ENCODE results near the gene WDR86. TPM values are rescaled to one million over a fixed set of nuclear protein-coding genes. Genes with fewer than 3 reads are reported as not detected.

Gene WDR86
- total RNA-seq, 1 experiment from 2014 or later, result not detected

- H3K36me3 Mint-ChIP-seq (ENCODE audit: insufficient read depth, unreplicated experiment), result peaks cover 7% of the 10 kb centered on the region
- H3K4me1 Mint-ChIP-seq (ENCODE audit: low read depth, unreplicated experiment), result peaks cover 17% of the 10 kb centered on the region
- no TSS peak for BruUV-seq (replicated peaks)
- no peak for TF ChIP-seq CTCF (IDR thresholded peaks at IDR 0.05; ENCODE audit: unreplicated experiment)
- H3K4me3 Mint-ChIP-seq (ENCODE audit: low read depth, unreplicated experiment), result no peak overlapping the region
- H3K9me3 Mint-ChIP-seq (ENCODE audit: low read depth, unreplicated experiment), result peaks cover 9% of the 10 kb centered on the region
- intact Hi-C loops (cut with micrococcal nuclease; ENCODE audit: unreplicated experiment), result no loop called here
- H3K27ac Mint-ChIP-seq (ENCODE audit: unreplicated experiment), result no peak overlapping the region
- CTCF ChIA-PET, result no interaction called here
- no peak for DNase-seq
- peaks cover 26% of the 10 kb centered on the region for H3K27me3 Mint-ChIP-seq (ENCODE audit: unreplicated experiment)
Observed at GRCh38 chr7:151423936-151424335, 14.1 kb upstream of the WDR86 start.

- intact Hi-C loops (cut with micrococcal nuclease; ENCODE audit: unreplicated experiment), result no loop called here
- H3K27ac Mint-ChIP-seq (ENCODE audit: unreplicated experiment), result no peak overlapping the region
- H3K4me1 Mint-ChIP-seq (ENCODE audit: low read depth, unreplicated experiment), result peaks cover 13% of the 10 kb centered on the region
- CTCF ChIA-PET, result no interaction called here
- no TSS peak for BruUV-seq (replicated peaks)
- peaks cover 7% of the 10 kb centered on the region for H3K36me3 Mint-ChIP-seq (ENCODE audit: insufficient read depth, unreplicated experiment)
- no peak for TF ChIP-seq CTCF (IDR thresholded peaks at IDR 0.05; ENCODE audit: unreplicated experiment)
- H3K4me3 Mint-ChIP-seq (ENCODE audit: low read depth, unreplicated experiment), result no peak overlapping the region
- no peak for DNase-seq
- peaks cover 26% of the 10 kb centered on the region for H3K27me3 Mint-ChIP-seq (ENCODE audit: unreplicated experiment)
- H3K9me3 Mint-ChIP-seq (ENCODE audit: low read depth, unreplicated experiment), result peaks cover 9% of the 10 kb centered on the region
Observed at GRCh38 chr7:151423226-151423625, 13.4 kb upstream of the WDR86 start.

- Mint-ChIP-seq H3K4me3 (ENCODE audit: low read depth, unreplicated experiment) (no peak overlapping the region), H3K4me1 (ENCODE audit: low read depth, unreplicated experiment) (peaks cover 9% of the 10 kb centered on the region), H3K27me3 (ENCODE audit: unreplicated experiment) (peaks cover 26% of the 10 kb centered on the region), H3K9me3 (ENCODE audit: low read depth, unreplicated experiment) (peaks cover 9% of the 10 kb centered on the region), H3K36me3 (ENCODE audit: insufficient read depth, unreplicated experiment) (no peaks in the 10 kb centered on the region), H3K27ac (ENCODE audit: unreplicated experiment) (no peak overlapping the region)
- intact Hi-C loops (cut with micrococcal nuclease; ENCODE audit: unreplicated experiment), result no loop called here
- no TSS peak for BruUV-seq (replicated peaks)
- no peak for DNase-seq
- no peak for TF ChIP-seq CTCF (IDR thresholded peaks at IDR 0.05; ENCODE audit: unreplicated experiment)
- CTCF ChIA-PET, result no interaction called here
Observed at GRCh38 chr7:151422212-151422611, 12.4 kb upstream of the WDR86 start.

- DNase-seq, result no peak
- no TSS peak for BruUV-seq (replicated peaks)
- peaks cover 46% of the 10 kb centered on the region for H3K27me3 Mint-ChIP-seq (ENCODE audit: unreplicated experiment)
- TF ChIP-seq CTCF (IDR thresholded peaks at IDR 0.05; ENCODE audit: unreplicated experiment), result no peak
- no peaks in the 10 kb centered on the region for H3K4me1 Mint-ChIP-seq (ENCODE audit: low read depth, unreplicated experiment)
- H3K27ac Mint-ChIP-seq (ENCODE audit: unreplicated experiment), result no peak overlapping the region
- no peak overlapping the region for H3K4me3 Mint-ChIP-seq (ENCODE audit: low read depth, unreplicated experiment)
- no peaks in the 10 kb centered on the region for H3K36me3 Mint-ChIP-seq (ENCODE audit: insufficient read depth, unreplicated experiment)
- CTCF ChIA-PET, result no interaction called here
- intact Hi-C loops (cut with micrococcal nuclease; ENCODE audit: unreplicated experiment), result no loop called here
- peaks cover 9% of the 10 kb centered on the region for H3K9me3 Mint-ChIP-seq (ENCODE audit: low read depth, unreplicated experiment)
Observed at GRCh38 chr7:151420144-151420543, 10.3 kb upstream of the WDR86 start.

GRCh38 chr7:151416941-151417315 is 7.1 kb upstream of the WDR86 start:
- no peak overlapping the region for H3K4me3 Mint-ChIP-seq (ENCODE audit: low read depth, unreplicated experiment)
- TF ChIP-seq CTCF (IDR thresholded peaks at IDR 0.05; ENCODE audit: unreplicated experiment), result no peak
- H3K4me1 Mint-ChIP-seq (ENCODE audit: low read depth, unreplicated experiment), result no peaks in the 10 kb centered on the region
- no peak overlapping the region for H3K27ac Mint-ChIP-seq (ENCODE audit: unreplicated experiment)
- CTCF ChIA-PET, result no interaction called here
- no peak for DNase-seq
- H3K36me3 Mint-ChIP-seq (ENCODE audit: insufficient read depth, unreplicated experiment), result no peaks in the 10 kb centered on the region
- intact Hi-C loops (cut with micrococcal nuclease; ENCODE audit: unreplicated experiment), result no loop called here
- BruUV-seq (replicated peaks), result no TSS peak
- H3K27me3 Mint-ChIP-seq (ENCODE audit: unreplicated experiment), result peaks cover 71% of the 10 kb centered on the region
- peaks cover 1% of the 10 kb centered on the region for H3K9me3 Mint-ChIP-seq (ENCODE audit: low read depth, unreplicated experiment)
